WERI-Rb-1 (cell line): ENCODE measurements around the gene MEGF9.

ENCODE experiments used
- DNase-seq: peaks from one replicate; pipeline ENCODE4 v3.0.0-alpha.2; 2020
- H3K27ac ChIP-seq: fragments of 250-450 bp; sonication (Bioruptor Pico); 2 replicates; pipeline ENCODE4 v1.5.1; 2020; ENCODE audit warnings: mild to moderate bottlenecking, moderate library complexity
- H3K27me3 ChIP-seq: fragments of 250-450 bp; sonication (Bioruptor Pico); 2 replicates; pipeline ENCODE4 v1.5.1; 2021; ENCODE audit warnings: mild to moderate bottlenecking, low read depth, moderate library complexity; ENCODE audit not compliant: insufficient read depth, severe bottlenecking
- H3K36me3 ChIP-seq: fragments of 250-450 bp; sonication (Bioruptor Pico); 2 replicates; pipeline ENCODE4 v1.5.1; 2020; ENCODE audit warnings: mild to moderate bottlenecking, moderate library complexity
- H3K4me3 ChIP-seq: 2 replicates; pipeline ENCODE4 v1.5.1; 2011; ENCODE audit warnings: low read depth, mild to moderate bottlenecking, control low read depth, low read length
- H3K9me3 ChIP-seq: fragments of 250-450 bp; sonication (Bioruptor Pico); 2 replicates; pipeline ENCODE4 v1.5.1; 2021; ENCODE audit warnings: mild to moderate bottlenecking, moderate library complexity; ENCODE audit not compliant: severe bottlenecking
- TF ChIP-seq, protein P1 (sequence below): IDR thresholded peaks from 2 replicates; pipeline ENCODE4 v1.5.1; 2011; ENCODE audit warnings: low read depth, mild to moderate bottlenecking, control low read depth, inconsistent platforms, low read length

Gene MEGF9

DNA sequence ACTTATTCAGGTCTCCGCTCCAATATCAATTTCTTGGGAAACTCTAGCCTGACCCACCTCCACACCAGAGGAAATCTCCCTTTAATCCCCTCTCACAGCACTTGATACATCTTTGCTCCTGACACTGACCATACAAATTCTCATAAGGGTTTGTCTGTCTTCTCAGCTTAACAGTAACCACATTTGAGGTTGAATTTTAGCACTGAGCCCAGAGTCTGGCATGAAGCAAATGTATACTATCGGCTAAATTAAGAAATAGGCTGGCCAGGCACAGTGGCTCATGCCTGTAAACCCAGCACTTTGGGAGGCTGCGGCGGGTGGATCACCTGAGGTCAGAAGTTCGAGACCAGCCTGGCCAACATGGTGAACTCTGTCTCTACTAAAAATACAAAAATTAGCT is 144.0 kb downstream of the MEGF9 start:
- no peak overlapping the region for H3K27ac ChIP-seq
- DNase-seq = no peak
- no peak overlapping the region for H3K4me3 ChIP-seq
- peaks cover 79% of the 10 kb centered on the region for H3K36me3 ChIP-seq
- H3K9me3 ChIP-seq = no peaks in the 10 kb centered on the region
- TF ChIP-seq, protein P1, sequence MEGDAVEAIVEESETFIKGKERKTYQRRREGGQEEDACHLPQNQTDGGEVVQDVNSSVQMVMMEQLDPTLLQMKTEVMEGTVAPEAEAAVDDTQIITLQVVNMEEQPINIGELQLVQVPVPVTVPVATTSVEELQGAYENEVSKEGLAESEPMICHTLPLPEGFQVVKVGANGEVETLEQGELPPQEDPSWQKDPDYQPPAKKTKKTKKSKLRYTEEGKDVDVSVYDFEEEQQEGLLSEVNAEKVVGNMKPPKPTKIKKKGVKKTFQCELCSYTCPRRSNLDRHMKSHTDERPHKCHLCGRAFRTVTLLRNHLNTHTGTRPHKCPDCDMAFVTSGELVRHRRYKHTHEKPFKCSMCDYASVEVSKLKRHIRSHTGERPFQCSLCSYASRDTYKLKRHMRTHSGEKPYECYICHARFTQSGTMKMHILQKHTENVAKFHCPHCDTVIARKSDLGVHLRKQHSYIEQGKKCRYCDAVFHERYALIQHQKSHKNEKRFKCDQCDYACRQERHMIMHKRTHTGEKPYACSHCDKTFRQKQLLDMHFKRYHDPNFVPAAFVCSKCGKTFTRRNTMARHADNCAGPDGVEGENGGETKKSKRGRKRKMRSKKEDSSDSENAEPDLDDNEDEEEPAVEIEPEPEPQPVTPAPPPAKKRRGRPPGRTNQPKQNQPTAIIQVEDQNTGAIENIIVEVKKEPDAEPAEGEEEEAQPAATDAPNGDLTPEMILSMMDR = no peak
- no peaks in the 10 kb centered on the region for H3K27me3 ChIP-seq

DNA sequence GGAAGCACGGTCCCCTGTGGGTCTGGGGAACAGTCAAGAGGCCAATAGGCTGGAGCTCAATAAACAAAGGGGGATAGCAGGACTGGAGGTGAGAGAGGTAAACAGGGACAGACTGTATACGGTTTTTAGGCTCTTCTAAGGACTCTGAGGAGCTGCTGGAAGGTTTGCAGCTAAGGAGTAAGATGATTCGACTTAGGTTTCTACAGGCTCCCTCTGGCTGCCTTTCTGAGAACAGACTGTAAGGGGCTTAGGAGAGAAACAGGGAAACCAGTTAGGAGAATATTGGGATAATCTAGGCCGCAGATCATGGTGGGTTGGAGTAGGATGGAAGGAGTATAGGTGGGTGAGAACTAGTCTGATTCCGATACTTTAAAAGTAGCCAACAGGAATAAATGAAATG is 144.7 kb downstream of the MEGF9 start:
- H3K36me3 ChIP-seq = peaks cover 83% of the 10 kb centered on the region
- no peak for DNase-seq
- no peak overlapping the region for H3K27ac ChIP-seq
- no peaks in the 10 kb centered on the region for H3K27me3 ChIP-seq
- H3K4me3 ChIP-seq = no peak overlapping the region
- TF ChIP-seq, protein P1 = no peak
- no peaks in the 10 kb centered on the region for H3K9me3 ChIP-seq

DNA sequence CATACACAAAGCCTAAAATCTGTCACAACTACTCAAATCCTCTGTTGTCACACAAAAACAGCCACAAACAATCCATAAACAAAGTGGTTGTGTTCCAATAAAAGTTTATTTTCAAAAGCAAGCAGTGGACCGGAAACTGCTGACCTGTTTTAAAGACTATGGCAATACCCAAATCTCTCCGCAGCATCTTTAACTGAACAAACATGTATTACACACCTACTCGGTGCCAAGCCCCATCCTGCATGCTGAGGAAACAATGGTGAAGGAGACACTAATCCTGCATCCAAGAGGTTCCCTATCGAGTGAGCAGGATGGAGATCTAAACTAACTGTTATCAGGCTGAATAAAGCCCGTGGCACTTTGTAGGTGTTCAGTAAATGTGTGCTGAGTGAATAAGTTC is 145.5 kb downstream of the MEGF9 start:
- no peaks in the 10 kb centered on the region for H3K27me3 ChIP-seq
- DNase-seq = no peak
- no peak overlapping the region for H3K4me3 ChIP-seq
- TF ChIP-seq, protein P1 = no peak
- peaks cover 88% of the 10 kb centered on the region for H3K36me3 ChIP-seq
- H3K27ac ChIP-seq = no peak overlapping the region
- no peaks in the 10 kb centered on the region for H3K9me3 ChIP-seq

DNA sequence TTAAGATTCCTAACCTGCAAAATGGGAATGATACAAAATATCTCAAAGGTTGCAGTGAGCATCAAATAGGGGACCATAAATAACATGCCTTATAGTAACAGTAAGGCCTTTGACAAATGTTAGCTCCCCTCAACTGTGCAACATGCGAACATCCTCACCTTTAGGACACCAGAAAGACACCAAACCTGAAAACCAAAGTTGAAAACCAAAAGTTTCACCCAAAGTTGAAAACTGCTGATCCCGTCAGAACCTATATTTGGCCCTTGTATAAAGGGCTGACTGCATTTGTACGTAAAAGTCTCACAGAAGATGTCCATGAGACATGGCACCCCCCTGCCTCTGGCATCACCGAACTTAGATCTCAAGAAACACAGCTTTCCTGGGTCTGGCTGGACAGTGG is 146.4 kb downstream of the MEGF9 start:
- Histone ChIP-seq H3K36me3 (peaks cover 97% of the 10 kb centered on the region), H3K27me3 (no peaks in the 10 kb centered on the region), H3K4me3 (no peak overlapping the region), H3K9me3 (no peaks in the 10 kb centered on the region), H3K27ac (no peak overlapping the region)
- TF ChIP-seq, protein P1 = no peak
- DNase-seq = no peak

DNA sequence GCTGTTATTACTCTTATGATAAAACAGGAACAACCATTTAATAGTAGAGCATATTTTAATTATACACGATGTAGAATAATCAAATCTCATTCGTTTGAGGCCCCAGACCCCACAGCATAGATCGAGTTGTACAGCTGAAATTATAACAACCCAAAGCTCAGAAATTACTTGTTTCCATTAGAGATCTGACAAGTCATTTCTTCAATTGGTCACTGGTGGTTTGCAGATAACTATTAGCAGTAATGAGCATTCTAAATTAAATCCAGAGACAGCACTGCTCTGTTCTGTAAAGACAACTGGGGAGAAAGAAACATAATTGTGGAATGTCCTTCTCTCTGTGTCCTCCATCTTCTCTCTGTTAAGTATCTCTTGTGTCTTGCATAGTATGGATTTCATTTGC is 147.2 kb downstream of the MEGF9 start:
- Histone ChIP-seq H3K4me3 (no peak overlapping the region), H3K36me3 (peaks cover 97% of the 10 kb centered on the region), H3K9me3 (no peaks in the 10 kb centered on the region), H3K27ac (no peak overlapping the region), H3K27me3 (no peaks in the 10 kb centered on the region)
- TF ChIP-seq, protein P1 = no peak
- no peak for DNase-seq

DNA sequence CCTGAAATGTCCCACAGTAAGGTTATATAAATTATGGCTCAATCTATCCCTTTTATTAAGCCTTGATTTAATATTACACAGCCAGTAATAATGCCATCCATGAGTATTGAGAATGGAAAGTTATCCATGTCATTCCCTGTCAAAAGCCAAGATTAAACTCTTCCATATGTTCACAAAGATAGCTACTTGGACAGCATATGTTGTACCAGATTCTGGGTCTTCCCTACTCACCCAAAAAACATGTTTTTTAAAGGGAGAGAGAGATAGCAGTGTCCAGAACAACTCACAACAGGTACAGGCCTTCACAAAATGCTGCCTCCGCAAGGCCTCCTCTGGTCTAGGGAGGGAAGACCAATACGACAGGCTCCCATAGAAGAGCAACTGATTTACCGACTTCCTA is 149.7 kb downstream of the MEGF9 start:
- no peak for DNase-seq
- peaks cover 90% of the 10 kb centered on the region for H3K36me3 ChIP-seq
- no peaks in the 10 kb centered on the region for H3K27me3 ChIP-seq
- TF ChIP-seq, protein P1 = no peak
- H3K4me3 ChIP-seq = no peak overlapping the region
- no peak overlapping the region for H3K27ac ChIP-seq
- H3K9me3 ChIP-seq = no peaks in the 10 kb centered on the region
